WTC11 (cell line): ENCODE results near the gene PPP4R4. TPM values are rescaled to one million over a fixed set of nuclear protein-coding genes. Genes with fewer than 3 reads are reported as not detected.
A peak's percentile ranks its signal among the peaks of the same experiment; 100 is the strongest.

ENCODE experiments used
- ATAC-seq: fragments of 200-7000 bp; cut with Tn5 transposase; 2 replicates; pipeline ENCODE4 v1.10.0; 2021; ENCODE audit warnings: mild to moderate bottlenecking, moderate library complexity
- CTCF ChIA-PET: fragments of 300-600 bp; sonication (Branson Sonifier 250); formaldehyde crosslinking; loops from one replicate; lab custom pipeline; 2021; ENCODE audit warnings: antibody characterized with exemption; lab: Charles Lee
- POLR2A ChIA-PET: fragments of 350-600 bp; sonication (Branson Sonifier 250); formaldehyde crosslinking; loops from one replicate; lab custom pipeline; 2021; ENCODE audit warnings: antibody characterized with exemption; lab: Charles Lee
- DNase-seq: peaks from one replicate; pipeline ENCODE4 v3.0.0; 2021; ENCODE audit warnings: low spot score
- H3K27ac Mint-ChIP-seq: 2 replicates; pipeline ENCODE4 v1.8.0; 2021; ENCODE audit warnings: mixed read lengths
- H3K27me3 Mint-ChIP-seq: 2 replicates; pipeline ENCODE4 v1.8.0; 2021; ENCODE audit warnings: low read depth, mild to moderate bottlenecking, moderate library complexity, mixed read lengths
- H3K36me3 Mint-ChIP-seq: 2 replicates; pipeline ENCODE4 v1.8.0; 2021; ENCODE audit warnings: mixed read lengths
- H3K4me1 Mint-ChIP-seq: 2 replicates; pipeline ENCODE4 v1.8.0; 2022; ENCODE audit warnings: mixed read lengths
- H3K4me3 Mint-ChIP-seq: 2 replicates; pipeline ENCODE4 v1.8.0; 2021; ENCODE audit warnings: mild to moderate bottlenecking, moderate library complexity, mixed read lengths
- H3K9me3 Mint-ChIP-seq: 2 replicates; pipeline ENCODE4 v1.8.0; 2021; ENCODE audit warnings: mixed read lengths
- EMX1 ChIP-seq: fragments of 250-450 bp; sonication (Bioruptor Pico); IDR thresholded peaks from 2 replicates; pipeline ENCODE4 v1.8.0; 2021; ENCODE audit warnings: mild to moderate bottlenecking
- ETV6 ChIP-seq: sonication (generic); formaldehyde crosslinking; IDR thresholded peaks from 2 replicates; pipeline ENCODE4 v1.8.1; 2022; ENCODE audit warnings: mild to moderate bottlenecking, missing genetic modification reagents
- GTF2I ChIP-seq: fragments of 250-450 bp; sonication (Bioruptor Pico); conservative IDR thresholded peaks from 2 replicates; pipeline ENCODE4 v1.4.0; 2021; ENCODE audit warnings: mild to moderate bottlenecking
- IRF2 ChIP-seq: sonication (generic); formaldehyde crosslinking; IDR thresholded peaks from 2 replicates; pipeline ENCODE4 v1.8.0; 2022; ENCODE audit warnings: low read depth, missing genetic modification reagents, borderline replicate concordance
- KAT7 ChIP-seq: sonication (generic); formaldehyde crosslinking; IDR thresholded peaks from 2 replicates; pipeline ENCODE4 v1.8.1; 2023; ENCODE audit warnings: missing genetic modification reagents, mild to moderate bottlenecking, borderline replicate concordance
- NFYB ChIP-seq: sonication (generic); formaldehyde crosslinking; conservative IDR thresholded peaks from 2 replicates; pipeline ENCODE4 v1.8.0; 2022; ENCODE audit warnings: low read depth, missing genetic modification reagents
- RELA ChIP-seq: sonication (generic); formaldehyde crosslinking; IDR thresholded peaks from 2 replicates; pipeline ENCODE4 v1.8.1; 2022; ENCODE audit warnings: missing genetic modification reagents, mild to moderate bottlenecking, borderline replicate concordance
- TP53 ChIP-seq: sonication (generic); formaldehyde crosslinking; IDR thresholded peaks from 2 replicates; pipeline ENCODE4 v1.8.1; 2023; ENCODE audit warnings: mild to moderate bottlenecking, missing genetic modification reagents
- total RNA-seq: library from RNA; stranded (reverse); gene quantifications from 3 replicates; pipeline ENCODE4 v1.2.3, GENCODE V29; 2021
- TF ChIP-seq, protein P1 (sequence below): sonication (generic); formaldehyde crosslinking; IDR thresholded peaks from 2 replicates; pipeline ENCODE4 v1.8.1; 2023; ENCODE audit warnings: mild to moderate bottlenecking, missing genetic modification reagents, moderate library complexity
- TF ChIP-seq, protein P2 (sequence below): sonication (generic); formaldehyde crosslinking; conservative IDR thresholded peaks from 2 replicates; pipeline ENCODE4 v1.8.1; 2023; ENCODE audit warnings: mild to moderate bottlenecking, low read depth, missing genetic modification reagents, moderate library complexity
- TF ChIP-seq, protein P3 (sequence below): sonication (generic); formaldehyde crosslinking; IDR thresholded peaks from 2 replicates; pipeline ENCODE4 v1.8.0; 2023; ENCODE audit warnings: missing genetic modification reagents
- TF ChIP-seq, protein P4 (sequence below): fragments of 250-450 bp; sonication (Bioruptor Pico); IDR thresholded peaks from 2 replicates; pipeline ENCODE4 v2.1.2; 2022; ENCODE audit warnings: mild to moderate bottlenecking, moderate library complexity
- TF ChIP-seq, protein P5 (sequence below): fragments of 250-450 bp; sonication (Bioruptor Pico); IDR thresholded peaks from 2 replicates; pipeline ENCODE4 v1.9.0; 2021; ENCODE audit warnings: mild to moderate bottlenecking
- TF ChIP-seq, protein P6 (sequence below): sonication (generic); formaldehyde crosslinking; IDR thresholded peaks from 2 replicates; pipeline ENCODE4 v1.8.0; 2023; ENCODE audit warnings: missing genetic modification reagents, mild to moderate bottlenecking, borderline replicate concordance
- TF ChIP-seq, protein P7 (sequence below): sonication (generic); formaldehyde crosslinking; conservative IDR thresholded peaks from 2 replicates; pipeline ENCODE4 v1.8.1; 2022; ENCODE audit warnings: mild to moderate bottlenecking, missing genetic modification reagents

The PPP4R4 gene
- total RNA-seq, 1 experiment from 2014 or later: 9.6 TPM

DNA sequence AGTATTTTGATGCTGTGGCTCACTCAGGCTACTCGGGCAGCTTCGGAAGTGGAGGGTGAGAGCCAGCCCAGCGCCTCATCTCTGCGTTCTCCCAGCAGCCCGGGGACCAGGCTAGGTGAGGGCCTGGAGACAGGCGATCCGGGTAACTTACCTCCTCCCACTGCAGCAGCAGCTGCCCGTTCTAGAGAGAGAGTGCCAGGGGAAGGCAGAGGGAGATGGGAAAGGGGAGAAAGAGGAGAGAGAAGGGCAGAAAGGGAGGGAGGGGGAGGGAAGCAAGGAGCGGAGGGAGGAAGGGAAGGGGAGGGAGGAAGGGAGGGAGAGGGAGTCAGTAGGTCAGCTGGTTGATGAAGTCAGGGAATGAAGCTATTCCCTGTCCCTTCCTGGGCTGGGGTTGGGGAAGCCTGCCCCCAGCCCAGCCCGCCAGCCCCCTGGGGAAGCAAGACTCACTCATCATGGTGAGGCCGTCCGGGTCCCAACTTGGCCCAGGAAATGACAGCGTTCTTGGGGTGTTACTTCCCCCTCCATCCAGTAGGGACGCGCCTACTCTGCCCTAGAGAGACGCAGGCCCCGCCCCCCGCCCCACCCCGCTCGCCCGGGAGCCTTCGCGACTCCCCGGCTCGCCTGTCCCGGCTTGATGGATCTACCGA is 44.9 kb upstream of the PPP4R4 start, which contains the start of gene IFI27L2 (continued):
- TF ChIP-seq, protein P1, sequence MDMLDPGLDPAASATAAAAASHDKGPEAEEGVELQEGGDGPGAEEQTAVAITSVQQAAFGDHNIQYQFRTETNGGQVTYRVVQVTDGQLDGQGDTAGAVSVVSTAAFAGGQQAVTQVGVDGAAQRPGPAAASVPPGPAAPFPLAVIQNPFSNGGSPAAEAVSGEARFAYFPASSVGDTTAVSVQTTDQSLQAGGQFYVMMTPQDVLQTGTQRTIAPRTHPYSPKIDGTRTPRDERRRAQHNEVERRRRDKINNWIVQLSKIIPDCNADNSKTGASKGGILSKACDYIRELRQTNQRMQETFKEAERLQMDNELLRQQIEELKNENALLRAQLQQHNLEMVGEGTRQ (CRISPR knock-in tag): peak; percentile 40; the same call in 1 of the 2 replicates
- TF ChIP-seq RELA (CRISPR knock-in tag) (no peak), GTF2I (CRISPR knock-in tag) (no peak), KAT7 (no peak), ETV6 (CRISPR knock-in tag) (0 out of 2 replicates have a peak, but pooled peaks have one; percentile 34), TP53 (CRISPR knock-in tag) (no peak), EMX1 (CRISPR knock-in tag) (no peak)
- TF ChIP-seq, protein P2, sequence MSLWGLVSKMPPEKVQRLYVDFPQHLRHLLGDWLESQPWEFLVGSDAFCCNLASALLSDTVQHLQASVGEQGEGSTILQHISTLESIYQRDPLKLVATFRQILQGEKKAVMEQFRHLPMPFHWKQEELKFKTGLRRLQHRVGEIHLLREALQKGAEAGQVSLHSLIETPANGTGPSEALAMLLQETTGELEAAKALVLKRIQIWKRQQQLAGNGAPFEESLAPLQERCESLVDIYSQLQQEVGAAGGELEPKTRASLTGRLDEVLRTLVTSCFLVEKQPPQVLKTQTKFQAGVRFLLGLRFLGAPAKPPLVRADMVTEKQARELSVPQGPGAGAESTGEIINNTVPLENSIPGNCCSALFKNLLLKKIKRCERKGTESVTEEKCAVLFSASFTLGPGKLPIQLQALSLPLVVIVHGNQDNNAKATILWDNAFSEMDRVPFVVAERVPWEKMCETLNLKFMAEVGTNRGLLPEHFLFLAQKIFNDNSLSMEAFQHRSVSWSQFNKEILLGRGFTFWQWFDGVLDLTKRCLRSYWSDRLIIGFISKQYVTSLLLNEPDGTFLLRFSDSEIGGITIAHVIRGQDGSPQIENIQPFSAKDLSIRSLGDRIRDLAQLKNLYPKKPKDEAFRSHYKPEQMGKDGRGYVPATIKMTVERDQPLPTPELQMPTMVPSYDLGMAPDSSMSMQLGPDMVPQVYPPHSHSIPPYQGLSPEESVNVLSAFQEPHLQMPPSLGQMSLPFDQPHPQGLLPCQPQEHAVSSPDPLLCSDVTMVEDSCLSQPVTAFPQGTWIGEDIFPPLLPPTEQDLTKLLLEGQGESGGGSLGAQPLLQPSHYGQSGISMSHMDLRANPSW (CRISPR knock-in tag): no peak
- TF ChIP-seq, protein P3, sequence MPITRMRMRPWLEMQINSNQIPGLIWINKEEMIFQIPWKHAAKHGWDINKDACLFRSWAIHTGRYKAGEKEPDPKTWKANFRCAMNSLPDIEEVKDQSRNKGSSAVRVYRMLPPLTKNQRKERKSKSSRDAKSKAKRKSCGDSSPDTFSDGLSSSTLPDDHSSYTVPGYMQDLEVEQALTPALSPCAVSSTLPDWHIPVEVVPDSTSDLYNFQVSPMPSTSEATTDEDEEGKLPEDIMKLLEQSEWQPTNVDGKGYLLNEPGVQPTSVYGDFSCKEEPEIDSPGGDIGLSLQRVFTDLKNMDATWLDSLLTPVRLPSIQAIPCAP (CRISPR knock-in tag): no peak
- TF ChIP-seq, protein P4, sequence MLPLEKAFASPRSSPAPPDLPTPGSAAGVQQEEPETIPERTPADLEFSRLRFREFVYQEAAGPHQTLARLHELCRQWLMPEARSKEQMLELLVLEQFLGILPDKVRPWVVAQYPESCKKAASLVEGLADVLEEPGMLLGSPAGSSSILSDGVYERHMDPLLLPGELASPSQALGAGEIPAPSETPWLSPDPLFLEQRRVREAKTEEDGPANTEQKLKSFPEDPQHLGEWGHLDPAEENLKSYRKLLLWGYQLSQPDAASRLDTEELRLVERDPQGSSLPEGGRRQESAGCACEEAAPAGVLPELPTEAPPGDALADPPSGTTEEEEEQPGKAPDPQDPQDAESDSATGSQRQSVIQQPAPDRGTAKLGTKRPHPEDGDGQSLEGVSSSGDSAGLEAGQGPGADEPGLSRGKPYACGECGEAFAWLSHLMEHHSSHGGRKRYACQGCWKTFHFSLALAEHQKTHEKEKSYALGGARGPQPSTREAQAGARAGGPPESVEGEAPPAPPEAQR (CRISPR knock-in tag): no peak

DNA sequence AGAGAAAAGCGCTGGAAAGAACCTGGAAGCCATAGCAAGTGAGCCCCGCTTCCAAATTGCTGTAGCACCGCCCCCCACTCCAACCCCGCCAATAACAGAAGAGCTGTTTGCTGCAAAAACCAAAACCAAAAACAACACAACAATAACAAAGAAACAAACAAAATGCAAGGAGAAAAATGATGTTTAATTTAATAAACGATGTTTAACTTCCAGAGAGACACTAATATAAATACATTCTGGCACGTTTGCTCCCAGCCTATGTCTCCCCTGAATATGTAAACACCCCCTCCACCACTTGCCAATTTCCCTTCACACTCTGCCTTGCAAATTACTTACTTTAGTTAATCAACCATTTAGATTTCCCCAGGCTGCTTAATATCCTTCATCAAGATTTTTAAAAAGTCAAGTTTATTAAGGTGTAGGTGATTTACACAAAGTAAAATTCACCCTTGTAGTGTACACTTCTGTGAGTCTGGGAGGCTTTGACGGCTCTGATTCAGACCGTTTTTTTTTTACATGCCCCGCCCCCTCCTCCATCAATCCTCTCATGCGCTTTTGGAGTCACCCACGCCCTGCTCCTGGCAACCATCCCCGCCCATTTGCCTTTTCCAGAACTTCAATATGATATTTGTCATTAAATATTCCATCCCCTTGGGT is 44.2 kb upstream of the PPP4R4 start:
- Mint-ChIP-seq H3K27ac (peak overlapping the region; percentile 86), H3K4me1 (peaks cover 11% of the 10 kb centered on the region), H3K4me3 (peak overlapping the region; percentile 75), H3K9me3 (peaks cover 4% of the 10 kb centered on the region), H3K36me3 (peaks cover under 1% of the 10 kb centered on the region), H3K27me3 (peaks cover 9% of the 10 kb centered on the region)
- CTCF ChIA-PET: interaction anchor here (0.6 to 2.8 kb wide), 18 partner anchors 12 to 1190 kb away, joined by 3 to 15 read pairs (median 6); partner anchors contain the start of genes CLMN and IFI27
- DNase-seq: no peak
- POLR2A ChIA-PET: interaction anchor here (1.7 kb wide), 1 partner anchor 49 kb away, joined by 5 read pairs; the partner anchor contains the start of genes DDX24 and IFI27L1
- peak; percentile 29; the same call in 1 of the 2 replicates for ATAC-seq
- TF ChIP-seq ETV6 (CRISPR knock-in tag): no peak
- TF ChIP-seq IRF2 (CRISPR knock-in tag): no peak
- TF ChIP-seq, protein P5, sequence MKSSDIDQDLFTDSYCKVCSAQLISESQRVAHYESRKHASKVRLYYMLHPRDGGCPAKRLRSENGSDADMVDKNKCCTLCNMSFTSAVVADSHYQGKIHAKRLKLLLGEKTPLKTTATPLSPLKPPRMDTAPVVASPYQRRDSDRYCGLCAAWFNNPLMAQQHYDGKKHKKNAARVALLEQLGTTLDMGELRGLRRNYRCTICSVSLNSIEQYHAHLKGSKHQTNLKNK (CRISPR knock-in tag): no peak
- TF ChIP-seq, protein P6, sequence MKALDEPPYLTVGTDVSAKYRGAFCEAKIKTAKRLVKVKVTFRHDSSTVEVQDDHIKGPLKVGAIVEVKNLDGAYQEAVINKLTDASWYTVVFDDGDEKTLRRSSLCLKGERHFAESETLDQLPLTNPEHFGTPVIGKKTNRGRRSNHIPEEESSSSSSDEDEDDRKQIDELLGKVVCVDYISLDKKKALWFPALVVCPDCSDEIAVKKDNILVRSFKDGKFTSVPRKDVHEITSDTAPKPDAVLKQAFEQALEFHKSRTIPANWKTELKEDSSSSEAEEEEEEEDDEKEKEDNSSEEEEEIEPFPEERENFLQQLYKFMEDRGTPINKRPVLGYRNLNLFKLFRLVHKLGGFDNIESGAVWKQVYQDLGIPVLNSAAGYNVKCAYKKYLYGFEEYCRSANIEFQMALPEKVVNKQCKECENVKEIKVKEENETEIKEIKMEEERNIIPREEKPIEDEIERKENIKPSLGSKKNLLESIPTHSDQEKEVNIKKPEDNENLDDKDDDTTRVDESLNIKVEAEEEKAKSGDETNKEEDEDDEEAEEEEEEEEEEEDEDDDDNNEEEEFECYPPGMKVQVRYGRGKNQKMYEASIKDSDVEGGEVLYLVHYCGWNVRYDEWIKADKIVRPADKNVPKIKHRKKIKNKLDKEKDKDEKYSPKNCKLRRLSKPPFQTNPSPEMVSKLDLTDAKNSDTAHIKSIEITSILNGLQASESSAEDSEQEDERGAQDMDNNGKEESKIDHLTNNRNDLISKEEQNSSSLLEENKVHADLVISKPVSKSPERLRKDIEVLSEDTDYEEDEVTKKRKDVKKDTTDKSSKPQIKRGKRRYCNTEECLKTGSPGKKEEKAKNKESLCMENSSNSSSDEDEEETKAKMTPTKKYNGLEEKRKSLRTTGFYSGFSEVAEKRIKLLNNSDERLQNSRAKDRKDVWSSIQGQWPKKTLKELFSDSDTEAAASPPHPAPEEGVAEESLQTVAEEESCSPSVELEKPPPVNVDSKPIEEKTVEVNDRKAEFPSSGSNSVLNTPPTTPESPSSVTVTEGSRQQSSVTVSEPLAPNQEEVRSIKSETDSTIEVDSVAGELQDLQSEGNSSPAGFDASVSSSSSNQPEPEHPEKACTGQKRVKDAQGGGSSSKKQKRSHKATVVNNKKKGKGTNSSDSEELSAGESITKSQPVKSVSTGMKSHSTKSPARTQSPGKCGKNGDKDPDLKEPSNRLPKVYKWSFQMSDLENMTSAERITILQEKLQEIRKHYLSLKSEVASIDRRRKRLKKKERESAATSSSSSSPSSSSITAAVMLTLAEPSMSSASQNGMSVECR (CRISPR knock-in tag): no peak
- TF ChIP-seq NFYB (CRISPR knock-in tag): no peak
- TF ChIP-seq, protein P7, sequence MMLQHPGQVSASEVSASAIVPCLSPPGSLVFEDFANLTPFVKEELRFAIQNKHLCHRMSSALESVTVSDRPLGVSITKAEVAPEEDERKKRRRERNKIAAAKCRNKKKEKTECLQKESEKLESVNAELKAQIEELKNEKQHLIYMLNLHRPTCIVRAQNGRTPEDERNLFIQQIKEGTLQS (CRISPR knock-in tag): no peak
- TF ChIP-seq, protein P3 (CRISPR knock-in tag): no peak
- TF ChIP-seq, protein P2 (CRISPR knock-in tag): no peak
